A549 (cell line): ENCODE results near the gene TFAM. TPM values are rescaled to one million over a fixed set of nuclear protein-coding genes. Genes with fewer than 3 reads are reported as not detected.
A peak's percentile ranks its signal among the peaks of the same experiment; 100 is the strongest.

Experiments
- ATAC-seq, 2 experiments: fragments of 200-7000 bp in 1 of 2; fragments of >200 bp in 1 of 2; cut with Nextera tagmentation in 1 of 2; cut with Tn5 transposase in 1 of 2; 3 replicates each; pipeline versions ENCODE4 v1.8.0 to v1.9.1; 2018 to 2020; ENCODE audit warnings: mild to moderate bottlenecking in 1 of 2, moderate library complexity in 1 of 2
- CTCF ChIA-PET: fragments of 300-600 bp; sonication (Branson Sonifier 250); formaldehyde crosslinking; extraction: SDS; loops from one replicate; lab custom pipeline; 2021; ENCODE audit warnings: antibody characterized with exemption, inconsistent platforms; lab: Yijun Ruan, JAX
- POLR2A ChIA-PET: fragments of 350-600 bp; formaldehyde crosslinking; extraction: SDS; loops from one replicate; lab custom pipeline; 2021; ENCODE audit warnings: antibody characterized with exemption, inconsistent platforms; lab: Yijun Ruan, JAX
- DNase-seq, 2 experiments: peaks; one replicate each; pipeline versions ENCODE4 v3.0.0 to v3.0.0-alpha.2; 2011 to 2016; ENCODE audit warnings: low read depth in 1 of 2, low spot score in 1 of 2
- FAIRE-seq: peaks from 2 replicates; lab custom pipeline; 2011; peaks lifted over from hg19 to GRCh38; lab: Jason Lieb, UNC
- H3K27ac ChIP-seq, 2 experiments: fragments of >200 bp; sonication (Bioruptor Twin); formaldehyde crosslinking; 3 replicates each; pipeline ENCODE4 v1.5.1; 2016 to 2017
- H3K4me1 ChIP-seq: fragments of >200 bp; sonication (Bioruptor Twin); formaldehyde crosslinking; 3 replicates; pipeline ENCODE4 v1.6.1; 2016
- H3K4me2 ChIP-seq: fragments of >200 bp; sonication (Bioruptor Twin); formaldehyde crosslinking; 3 replicates; pipeline ENCODE4 v1.6.1; 2016
- H3K4me3 ChIP-seq: fragments of >200 bp; sonication (Bioruptor Twin); formaldehyde crosslinking; 3 replicates; pipeline ENCODE4 v1.5.1; 2016
- H3K9me3 ChIP-seq: fragments of >200 bp; sonication (Bioruptor Twin); formaldehyde crosslinking; 3 replicates; pipeline ENCODE4 v1.6.1; 2016
- CEBPB ChIP-seq, 2 experiments: fragments of >200 bp in 1 of 2; sonication (Bioruptor Twin) in 1 of 2; formaldehyde crosslinking in 1 of 2; IDR thresholded peaks; 2 replicates each; pipeline ENCODE4 v1.6.1; 2012 to 2016
- EHF ChIP-seq: fragments of 250-450 bp; sonication (Bioruptor Pico); IDR thresholded peaks from 2 replicates; pipeline ENCODE4 v1.5.0; 2020; ENCODE audit warnings: mild to moderate bottlenecking
- EHMT2 ChIP-seq: fragments of 200-600 bp; sonication (generic); IDR thresholded peaks from 2 replicates; pipeline ENCODE4 v1.6.1; 2016; ENCODE audit warnings: antibody characterized with exemption, low read depth, mild to moderate bottlenecking, moderate library complexity
- HEYL ChIP-seq: fragments of 250-450 bp; sonication (Bioruptor Pico); IDR thresholded peaks from 2 replicates; pipeline ENCODE4 v1.8.0; 2021; ENCODE audit warnings: mild to moderate bottlenecking, moderate library complexity
- HOXA7 ChIP-seq: fragments of 250-450 bp; sonication (Bioruptor Pico); IDR thresholded peaks from 2 replicates; pipeline ENCODE4 v1.5.0; 2020; ENCODE audit warnings: mild to moderate bottlenecking, moderate library complexity
- JUNB ChIP-seq: fragments of >200 bp; sonication (Bioruptor Twin); formaldehyde crosslinking; IDR thresholded peaks from 2 replicates; pipeline ENCODE4 v1.6.1; 2016
- NFE2L2 ChIP-seq: fragments of 150-350 bp; conservative IDR thresholded peaks from 2 replicates; pipeline ENCODE4 v1.6.1; 2014; ENCODE audit warnings: low read length
- NPAS2 ChIP-seq: fragments of 250-450 bp; sonication (Bioruptor Pico); IDR thresholded peaks from 2 replicates; pipeline ENCODE4 v1.8.0; 2022; ENCODE audit warnings: mild to moderate bottlenecking, moderate library complexity, borderline replicate concordance
- PHF8 ChIP-seq: fragments of 200-600 bp; sonication (generic); IDR thresholded peaks from 2 replicates; pipeline ENCODE4 v1.6.1; 2016; ENCODE audit warnings: low read depth, mild to moderate bottlenecking, antibody characterized with exemption, moderate library complexity, borderline replicate concordance
- RAD21 ChIP-seq, 2 experiments: fragments of >200 bp in 1 of 2; sonication (Bioruptor Twin) in 1 of 2; formaldehyde crosslinking in 1 of 2; IDR thresholded peaks in 1 of 2; conservative IDR thresholded peaks in 1 of 2; 2 replicates in 1 of 2; 3 replicates in 1 of 2; pipeline ENCODE4 v1.6.1; 2012 to 2018; ENCODE audit warnings: inconsistent platforms in 1 of 2
- RFX5 ChIP-seq: fragments of 450-650 bp; IDR thresholded peaks from 2 replicates; pipeline ENCODE4 v1.7.1; 2014; ENCODE audit warnings: antibody characterized with exemption, mild to moderate bottlenecking, moderate library complexity
- SMC3 ChIP-seq: fragments of >200 bp; sonication (Bioruptor Twin); formaldehyde crosslinking; IDR thresholded peaks from 3 replicates; pipeline ENCODE4 v1.6.1; 2018; ENCODE audit warnings: inconsistent platforms
- ZFP36 ChIP-seq: fragments of 450-650 bp; IDR thresholded peaks from 2 replicates; pipeline ENCODE4 v1.6.1; 2014; ENCODE audit warnings: borderline replicate concordance; ENCODE audit not compliant: partially characterized antibody
- WGBS: methylation state at CpG from one replicate; pipeline ENCODE4 v1.1.6; 2017; ENCODE audit errors: missing lambda C conversion rate; 5-methylcytosine and 5-hydroxymethylcytosine counted together
- polyA plus RNA-seq, 4 experiments: library from polyadenylated mRNA; depleted of rRNA in 3 of 4; stranded (reverse); fragments of >200 nt; fragmentation: RNase III in 1 of 4; extraction: RNeasy Plus Mini Kit Qiagen cat#74134 plus additional on column Dnase treatment in 1 of 4; gene quantifications; 2 replicates in 3 of 4; 3 replicates in 1 of 4; pipeline ENCODE4 v1.2.3, GENCODE V29; 2011 to 2017
- TF ChIP-seq, protein P1 (sequence below): fragments of 250-450 bp; sonication (Bioruptor Pico); IDR thresholded peaks from 2 replicates; pipeline ENCODE4 v1.5.0; 2020; ENCODE audit warnings: low read depth, mild to moderate bottlenecking, moderate library complexity
- TF ChIP-seq, protein P2 (sequence below): fragments of >200 bp; sonication (Bioruptor Twin); formaldehyde crosslinking; IDR thresholded peaks from 3 replicates; pipeline ENCODE4 v1.5.1; 2016
- TF ChIP-seq, protein P3 (sequence below): fragments of 200-600 bp; sonication (generic); IDR thresholded peaks from 2 replicates; pipeline ENCODE4 v1.6.1; 2016; ENCODE audit warnings: antibody characterized with exemption, mild to moderate bottlenecking, moderate library complexity
- TF ChIP-seq, protein P4 (sequence below): fragments of 250-450 bp; sonication (Bioruptor Pico); IDR thresholded peaks from 2 replicates; pipeline ENCODE4 v1.5.0; 2021; ENCODE audit warnings: mild to moderate bottlenecking, moderate library complexity, borderline replicate concordance

TFAM gene
- polyA plus RNA-seq, 2 of the 4 experiments (the other 2 are of a cell fraction) = 61.2 to 66.9 TPM

DNA sequence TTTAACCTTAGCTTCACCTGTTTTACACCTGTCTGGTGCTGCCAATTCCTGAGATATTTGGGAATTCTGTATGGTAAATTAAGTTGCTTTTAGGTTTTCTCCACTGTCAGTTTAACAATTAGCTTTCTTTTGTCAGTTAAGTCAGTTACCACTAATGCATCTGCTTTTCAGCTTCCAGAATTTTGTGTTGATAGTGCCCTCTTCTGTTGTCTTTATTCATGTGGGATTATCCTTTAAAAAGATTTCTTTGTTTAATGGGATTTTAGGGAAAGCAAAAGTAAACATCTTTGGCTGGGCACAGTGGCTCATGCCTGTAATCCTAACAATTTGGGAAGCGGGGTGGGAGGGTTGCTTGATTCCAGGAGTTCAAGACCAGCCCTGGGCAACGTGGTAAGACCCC lies 8.1 kb downstream of the TFAM start:
- CTCF ChIA-PET = interaction anchor here (1.1 to 2.8 kb wide), 4 partner anchors 9 to 215 kb away, joined by 3 to 14 read pairs (median 4); no protein-coding TSS in a partner anchor
- ATAC-seq (no peak; a peak in 1 of 6 replicates), DNase-seq (no peak)
- WGBS = 91% methylated on average over 2 of the region's 2 CpGs
- TF ChIP-seq SMC3 (0 out of 3 replicates have a peak, but pooled peaks have one; percentile 22), HOXA7 (no peak), RAD21 (conservative IDR thresholded peaks at IDR 0.05 in 1 of 2, IDR thresholded peaks at IDR 0.05 in 1 of 2) (peak; percentile 18 to 23; a peak in 2 of 5 replicates)
- TF ChIP-seq, protein P1, sequence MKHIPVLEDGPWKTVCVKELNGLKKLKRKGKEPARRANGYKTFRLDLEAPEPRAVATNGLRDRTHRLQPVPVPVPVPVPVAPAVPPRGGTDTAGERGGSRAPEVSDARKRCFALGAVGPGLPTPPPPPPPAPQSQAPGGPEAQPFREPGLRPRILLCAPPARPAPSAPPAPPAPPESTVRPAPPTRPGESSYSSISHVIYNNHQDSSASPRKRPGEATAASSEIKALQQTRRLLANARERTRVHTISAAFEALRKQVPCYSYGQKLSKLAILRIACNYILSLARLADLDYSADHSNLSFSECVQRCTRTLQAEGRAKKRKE (CRISPR knock-in tag) = no peak
- TF ChIP-seq, protein P2, sequence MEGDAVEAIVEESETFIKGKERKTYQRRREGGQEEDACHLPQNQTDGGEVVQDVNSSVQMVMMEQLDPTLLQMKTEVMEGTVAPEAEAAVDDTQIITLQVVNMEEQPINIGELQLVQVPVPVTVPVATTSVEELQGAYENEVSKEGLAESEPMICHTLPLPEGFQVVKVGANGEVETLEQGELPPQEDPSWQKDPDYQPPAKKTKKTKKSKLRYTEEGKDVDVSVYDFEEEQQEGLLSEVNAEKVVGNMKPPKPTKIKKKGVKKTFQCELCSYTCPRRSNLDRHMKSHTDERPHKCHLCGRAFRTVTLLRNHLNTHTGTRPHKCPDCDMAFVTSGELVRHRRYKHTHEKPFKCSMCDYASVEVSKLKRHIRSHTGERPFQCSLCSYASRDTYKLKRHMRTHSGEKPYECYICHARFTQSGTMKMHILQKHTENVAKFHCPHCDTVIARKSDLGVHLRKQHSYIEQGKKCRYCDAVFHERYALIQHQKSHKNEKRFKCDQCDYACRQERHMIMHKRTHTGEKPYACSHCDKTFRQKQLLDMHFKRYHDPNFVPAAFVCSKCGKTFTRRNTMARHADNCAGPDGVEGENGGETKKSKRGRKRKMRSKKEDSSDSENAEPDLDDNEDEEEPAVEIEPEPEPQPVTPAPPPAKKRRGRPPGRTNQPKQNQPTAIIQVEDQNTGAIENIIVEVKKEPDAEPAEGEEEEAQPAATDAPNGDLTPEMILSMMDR = 0 out of 3 replicates have a peak, but pooled peaks have one; percentile 19
- TF ChIP-seq, protein P3, sequence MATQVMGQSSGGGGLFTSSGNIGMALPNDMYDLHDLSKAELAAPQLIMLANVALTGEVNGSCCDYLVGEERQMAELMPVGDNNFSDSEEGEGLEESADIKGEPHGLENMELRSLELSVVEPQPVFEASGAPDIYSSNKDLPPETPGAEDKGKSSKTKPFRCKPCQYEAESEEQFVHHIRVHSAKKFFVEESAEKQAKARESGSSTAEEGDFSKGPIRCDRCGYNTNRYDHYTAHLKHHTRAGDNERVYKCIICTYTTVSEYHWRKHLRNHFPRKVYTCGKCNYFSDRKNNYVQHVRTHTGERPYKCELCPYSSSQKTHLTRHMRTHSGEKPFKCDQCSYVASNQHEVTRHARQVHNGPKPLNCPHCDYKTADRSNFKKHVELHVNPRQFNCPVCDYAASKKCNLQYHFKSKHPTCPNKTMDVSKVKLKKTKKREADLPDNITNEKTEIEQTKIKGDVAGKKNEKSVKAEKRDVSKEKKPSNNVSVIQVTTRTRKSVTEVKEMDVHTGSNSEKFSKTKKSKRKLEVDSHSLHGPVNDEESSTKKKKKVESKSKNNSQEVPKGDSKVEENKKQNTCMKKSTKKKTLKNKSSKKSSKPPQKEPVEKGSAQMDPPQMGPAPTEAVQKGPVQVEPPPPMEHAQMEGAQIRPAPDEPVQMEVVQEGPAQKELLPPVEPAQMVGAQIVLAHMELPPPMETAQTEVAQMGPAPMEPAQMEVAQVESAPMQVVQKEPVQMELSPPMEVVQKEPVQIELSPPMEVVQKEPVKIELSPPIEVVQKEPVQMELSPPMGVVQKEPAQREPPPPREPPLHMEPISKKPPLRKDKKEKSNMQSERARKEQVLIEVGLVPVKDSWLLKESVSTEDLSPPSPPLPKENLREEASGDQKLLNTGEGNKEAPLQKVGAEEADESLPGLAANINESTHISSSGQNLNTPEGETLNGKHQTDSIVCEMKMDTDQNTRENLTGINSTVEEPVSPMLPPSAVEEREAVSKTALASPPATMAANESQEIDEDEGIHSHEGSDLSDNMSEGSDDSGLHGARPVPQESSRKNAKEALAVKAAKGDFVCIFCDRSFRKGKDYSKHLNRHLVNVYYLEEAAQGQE = no peak
- TF ChIP-seq, all 56 proteins: peak for 3
- no peaks in the 10 kb centered on the region for H3K4me1 ChIP-seq
- H3K27ac ChIP-seq = no peak overlapping the region
- FAIRE-seq = no peak
- no peak overlapping the region for H3K4me2 ChIP-seq
- POLR2A ChIA-PET = interaction anchor here (0.7 to 1.0 kb wide), 2 partner anchors 58 to 239 kb away, joined by 3 read pairs; no protein-coding TSS in a partner anchor
- H3K9me3 ChIP-seq = no peaks in the 10 kb centered on the region
- no peak overlapping the region for H3K4me3 ChIP-seq

DNA sequence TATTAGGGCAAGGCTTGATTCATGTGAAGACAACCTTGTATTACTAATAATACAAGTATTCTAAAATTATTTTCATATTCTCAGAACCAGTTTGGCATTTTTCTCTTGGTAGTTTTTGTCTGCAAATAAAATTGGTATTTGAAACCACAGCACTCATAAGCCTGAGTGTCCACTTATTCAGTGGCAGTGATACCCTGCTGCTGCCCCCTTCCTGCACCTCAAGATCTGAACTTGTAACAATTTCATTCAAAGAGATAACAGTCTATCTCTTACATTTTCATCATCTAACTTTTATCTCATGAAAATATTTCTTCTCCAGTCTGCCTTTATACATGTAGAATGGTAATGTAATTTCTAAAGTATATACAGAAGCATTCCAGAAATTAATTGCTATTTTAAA lies 9.3 kb downstream of the TFAM start:
- no peak overlapping the region for H3K4me2 ChIP-seq
- no peak overlapping the region for H3K27ac ChIP-seq
- ChIA-PET POLR2A (no interaction called here), CTCF (interaction anchor here (1.2 to 2.8 kb wide), 2 partner anchors 95 to 216 kb away, joined by 4 to 14 read pairs; no protein-coding TSS in a partner anchor)
- 0 out of 3 replicates have a peak, but pooled peaks cover 4% of the 10 kb centered on the region for H3K4me1 ChIP-seq
- H3K9me3 ChIP-seq = no peaks in the 10 kb centered on the region
- FAIRE-seq (no peak), DNase-seq (no peak), ATAC-seq (no peak)
- no peak overlapping the region for H3K4me3 ChIP-seq
- TF ChIP-seq, protein P4, sequence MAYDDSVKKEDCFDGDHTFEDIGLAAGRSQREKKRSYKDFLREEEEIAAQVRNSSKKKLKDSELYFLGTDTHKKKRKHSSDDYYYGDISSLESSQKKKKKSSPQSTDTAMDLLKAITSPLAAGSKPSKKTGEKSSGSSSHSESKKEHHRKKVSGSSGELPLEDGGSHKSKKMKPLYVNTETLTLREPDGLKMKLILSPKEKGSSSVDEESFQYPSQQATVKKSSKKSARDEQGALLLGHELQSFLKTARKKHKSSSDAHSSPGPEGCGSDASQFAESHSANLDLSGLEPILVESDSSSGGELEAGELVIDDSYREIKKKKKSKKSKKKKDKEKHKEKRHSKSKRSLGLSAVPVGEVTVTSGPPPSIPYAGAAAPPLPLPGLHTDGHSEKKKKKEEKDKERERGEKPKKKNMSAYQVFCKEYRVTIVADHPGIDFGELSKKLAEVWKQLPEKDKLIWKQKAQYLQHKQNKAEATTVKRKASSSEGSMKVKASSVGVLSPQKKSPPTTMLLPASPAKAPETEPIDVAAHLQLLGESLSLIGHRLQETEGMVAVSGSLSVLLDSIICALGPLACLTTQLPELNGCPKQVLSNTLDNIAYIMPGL (CRISPR knock-in tag) = no peak
- TF ChIP-seq CEBPB (IDR thresholded peaks at IDR 0.05) (no peak), NFE2L2 (no peak), NPAS2 (CRISPR knock-in tag) (no peak), EHMT2 (no peak), ZFP36 (no peak), PHF8 (no peak), RFX5 (no peak), JUNB (no peak), HEYL (CRISPR knock-in tag) (no peak), EHF (CRISPR knock-in tag) (no peak)
